ENCODE data around the gene HERPUD2.

GRCh38 chr7:35722054-35722849, 27.3 kb upstream of the HERPUD2 start:
- TF ChIP-seq CTCF (conservative IDR thresholded peaks at IDR 0.05 in 1 of 2, IDR thresholded peaks at IDR 0.05 in 1 of 2; ENCODE audit: low read depth in 1 of 2, low read length in 2 of 2) (no peak), EZH2 (IDR thresholded peaks at IDR 0.05; ENCODE audit: low read length, missing control alignments) (no peak)
